ENCODE results near the gene LRP2BP.
"Not testable (repeated sequence)": the region's sequence is repeated elsewhere in the genome, so short reads cannot be mapped to it uniquely, and the experiment has no call there.

LRP2BP gene

GRCh38 chr4:185322803-185323202 is 72.9 kb downstream of the LRP2BP start:
- DNase-seq = no peak

GRCh38 chr4:185318679-185319078 is 77.0 kb downstream of the LRP2BP start:
- DNase-seq = no peak

GRCh38 chr4:185317880-185318279 is 77.8 kb downstream of the LRP2BP start:
- DNase-seq = no peak

- not testable (repeated sequence) for DNase-seq
Measured at GRCh38 chr4:185317462-185317861, 78.3 kb downstream of the LRP2BP start.

All from inflammatory macrophage treated with lipopolysaccharide for 4 hours (primary cell).